Activated CD4-positive, alpha-beta T cell treated with anti-CD3 and anti-CD28 coated beads, Interleukin-2, amount 50 U/mL, for 1 hour (primary cell): ENCODE measurements around the gene GPC6.

Source experiments
- DNase-seq: peaks from one replicate; pipeline ENCODE4 v3.0.0-alpha.2; 2020

GPC6 gene

DNA sequence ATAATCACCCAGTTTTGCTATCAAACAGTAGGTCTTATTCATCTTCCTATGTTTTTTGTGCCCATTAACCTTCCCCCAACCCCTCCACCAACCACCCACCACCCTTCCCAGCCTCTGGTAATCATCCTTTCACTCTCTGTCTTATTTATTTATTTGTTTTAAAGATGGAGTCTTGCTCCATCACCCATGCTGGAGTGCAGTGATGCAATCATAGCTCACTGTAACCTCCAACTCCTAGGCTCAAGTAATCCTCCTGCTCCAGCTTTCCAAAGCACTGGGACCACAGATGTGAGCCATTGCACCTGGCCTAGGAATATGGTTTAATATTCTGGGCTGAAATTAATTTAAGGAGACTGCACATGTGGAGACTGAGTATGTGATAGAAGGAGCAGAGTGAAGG is 527.0 kb downstream of the GPC6 start:
- DNase-seq, result no peak

DNA sequence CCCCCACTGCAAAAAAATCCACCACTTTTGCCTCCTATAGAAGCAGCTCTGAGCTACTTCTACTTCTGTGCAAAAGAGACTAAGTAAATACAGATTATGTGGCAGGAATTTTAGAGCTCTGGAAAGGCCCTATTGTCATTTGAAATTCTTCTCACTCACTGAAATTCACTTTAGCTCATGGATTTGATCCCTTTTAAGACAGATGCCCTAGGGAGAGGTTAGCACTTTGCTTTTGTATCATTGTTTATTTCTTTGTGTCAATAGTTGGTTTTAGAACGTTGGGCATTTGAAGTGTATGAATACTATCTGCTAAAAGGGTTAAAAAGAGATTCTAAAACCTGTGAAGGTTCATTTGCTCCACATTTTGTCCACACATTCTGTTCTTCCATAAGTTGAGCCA is 528.7 kb downstream of the GPC6 start:
- DNase-seq, result no peak

DNA sequence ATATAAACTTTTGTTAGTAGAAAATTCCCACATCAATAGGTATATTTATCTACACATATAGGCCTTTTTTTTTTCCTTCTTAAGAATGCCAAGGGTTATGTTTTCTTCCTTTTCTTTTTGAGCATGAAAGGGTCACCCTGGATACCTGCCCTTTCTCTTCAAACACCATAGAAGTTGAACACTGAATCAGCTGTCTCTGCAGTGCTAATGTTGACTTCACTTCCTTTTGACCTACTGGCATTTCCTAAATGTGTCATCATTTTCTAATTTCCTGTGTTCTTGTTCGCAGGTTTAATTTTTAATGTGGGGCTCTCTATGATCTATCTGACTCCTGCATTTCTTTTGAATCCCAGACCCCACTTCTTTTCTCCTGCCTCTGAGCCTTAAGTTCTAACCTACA is 532.0 kb downstream of the GPC6 start:
- DNase-seq, result no peak

DNA sequence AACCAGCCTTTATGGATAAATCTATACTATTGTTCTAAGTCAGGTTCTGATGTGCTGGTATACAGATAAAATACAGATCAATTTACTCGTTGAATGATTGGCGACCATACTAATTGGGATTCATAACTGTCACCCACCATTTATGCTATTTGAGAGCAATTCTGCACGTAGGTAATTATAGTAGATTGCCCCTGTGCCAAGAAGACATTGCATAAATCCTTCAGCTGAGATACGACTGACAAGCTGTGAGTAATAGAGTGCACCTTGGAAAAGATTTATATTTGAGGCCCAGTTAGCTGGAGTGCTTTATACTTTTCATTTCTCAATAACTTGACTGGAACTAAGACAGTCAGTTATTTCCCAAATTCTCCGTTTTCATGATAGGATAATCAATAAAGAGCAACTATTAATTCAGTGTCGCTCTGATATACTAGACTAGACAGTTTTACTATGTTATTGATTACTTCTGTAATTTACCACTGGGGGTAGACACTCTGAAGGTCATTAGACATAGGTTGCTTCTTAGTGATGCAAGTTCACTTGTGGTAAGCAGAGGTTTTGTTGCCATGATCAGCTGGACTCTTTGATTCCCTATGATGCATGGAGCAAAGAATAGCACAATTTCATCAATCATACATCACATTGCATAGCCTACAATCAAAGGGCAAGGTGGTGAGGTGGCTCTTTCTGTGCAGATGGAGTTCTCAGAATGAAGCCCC is 536.3 kb downstream of the GPC6 start:
- DNase-seq, result no peak

GRCh38 chr13:93765062-93765461 is 538.5 kb downstream of the GPC6 start:
- DNase-seq, result no peak

DNA sequence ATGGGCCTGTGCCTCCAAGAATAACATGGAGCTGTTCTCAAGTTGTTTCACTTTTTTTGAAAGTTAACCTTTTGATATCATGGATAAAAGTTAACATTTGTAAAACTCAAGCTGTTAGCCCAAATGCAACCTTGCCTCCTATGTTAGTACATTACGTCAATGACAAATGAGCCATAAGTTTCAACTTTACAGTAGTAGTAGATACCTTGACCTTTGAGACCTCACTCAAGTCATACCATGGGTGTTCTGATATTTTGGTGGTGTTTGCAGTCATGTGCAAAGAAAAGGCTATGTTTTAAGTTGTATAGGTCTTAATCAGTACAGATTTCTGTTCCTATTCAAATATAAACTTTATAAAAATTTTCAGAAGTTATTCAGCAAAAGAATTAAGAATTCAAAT is 539.2 kb downstream of the GPC6 start:
- no peak for DNase-seq

DNA sequence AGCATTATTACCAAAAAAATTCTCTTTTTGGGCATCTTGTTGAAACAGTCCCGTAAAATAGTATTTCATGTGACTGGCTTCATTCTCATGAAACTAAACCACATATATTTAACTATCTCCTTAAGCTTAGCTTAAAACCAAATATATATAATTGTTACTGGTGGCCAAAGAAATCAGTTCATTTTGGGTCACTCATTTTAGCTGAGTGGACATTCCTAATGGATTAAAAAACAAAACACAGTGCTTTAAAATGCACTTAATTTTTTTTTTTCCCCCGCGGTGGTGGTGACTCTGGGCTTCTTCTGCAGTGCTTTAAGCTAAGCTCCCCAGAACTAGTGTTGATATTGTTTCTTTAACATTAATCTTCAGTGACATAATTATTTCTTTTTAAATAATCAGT is 540.1 kb downstream of the GPC6 start:
- no peak for DNase-seq

DNA sequence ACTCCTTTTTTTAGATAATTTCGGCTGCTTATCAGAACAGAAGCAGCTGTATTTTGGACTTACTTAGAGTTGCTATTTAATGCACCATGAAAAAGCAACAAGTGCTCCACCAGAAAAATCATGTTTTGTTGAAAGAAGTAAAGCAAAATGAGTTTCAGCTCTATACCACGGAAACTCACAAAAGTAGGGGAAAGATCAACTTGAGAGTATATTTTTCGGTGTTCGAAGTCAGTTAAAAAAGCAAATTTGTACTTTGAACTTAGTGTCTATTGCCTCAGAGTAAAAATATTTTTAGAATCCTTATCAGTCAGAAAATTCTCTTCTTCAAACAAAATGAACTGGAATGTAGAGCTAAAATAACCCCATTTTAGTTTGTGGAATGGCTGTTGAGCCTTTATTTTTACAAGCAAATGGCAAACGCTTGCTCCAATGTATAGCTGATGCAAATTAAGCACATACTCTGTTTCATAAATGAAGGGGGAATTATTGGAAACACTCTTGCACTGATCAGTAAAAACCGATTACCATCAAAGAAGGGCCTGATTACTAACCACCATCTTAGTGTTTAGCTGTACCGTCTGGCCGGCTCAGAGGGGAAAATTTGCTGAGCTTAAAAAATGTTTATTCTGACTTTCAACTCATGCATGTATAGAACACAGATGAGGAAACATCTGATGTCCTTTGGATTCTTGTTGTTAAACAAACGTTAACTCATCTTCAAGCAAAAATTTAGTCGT is 540.7 kb downstream of the GPC6 start:
- no peak for DNase-seq

GRCh38 chr13:93767917-93768409 is 541.4 kb downstream of the GPC6 start:
- DNase-seq, result no peak

DNA sequence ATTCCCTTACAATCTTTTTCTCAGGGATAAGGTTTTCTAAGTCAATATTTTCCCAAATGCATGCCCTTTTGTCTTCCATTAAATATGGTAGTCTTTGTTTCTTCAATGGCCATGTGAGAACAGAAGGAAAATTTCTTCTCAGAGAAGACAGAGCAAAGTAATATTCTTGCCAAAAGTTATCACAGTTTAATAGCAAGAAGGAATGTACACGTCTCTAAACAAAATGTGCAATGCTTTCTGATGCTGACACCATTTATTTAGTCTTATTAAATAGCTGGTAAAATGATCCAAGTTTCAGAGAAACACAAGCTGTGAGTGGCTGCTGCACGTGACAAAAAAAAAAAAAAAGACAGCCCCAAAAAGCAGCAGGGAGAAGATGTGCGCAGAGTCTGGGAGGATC is 542.5 kb downstream of the GPC6 start:
- DNase-seq, result no peak

GRCh38 chr13:93769607-93770006 is 543.0 kb downstream of the GPC6 start:
- DNase-seq, result no peak

- DNase-seq, result no peak
Measured at GRCh38 chr13:93771227-93771626, 544.6 kb downstream of the GPC6 start.

DNA sequence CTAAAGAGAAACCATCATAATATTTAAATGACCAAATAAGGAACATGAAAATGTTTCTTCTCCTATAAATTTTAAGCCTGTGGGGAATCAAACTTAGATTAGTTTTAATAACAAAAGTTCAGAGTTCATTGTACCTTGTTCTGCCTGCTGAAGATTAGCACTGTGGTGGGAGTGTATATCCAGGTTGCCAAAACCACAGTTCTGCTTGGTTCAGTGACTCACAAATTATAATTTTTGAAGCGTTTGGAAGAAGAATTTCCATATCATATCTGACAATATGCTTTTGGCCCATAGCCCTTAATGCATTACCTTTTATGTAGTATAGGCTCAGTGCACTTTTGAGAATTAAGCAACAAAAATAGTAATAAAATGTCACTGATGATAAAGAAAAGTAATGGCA is 545.2 kb downstream of the GPC6 start:
- DNase-seq, result no peak

DNA sequence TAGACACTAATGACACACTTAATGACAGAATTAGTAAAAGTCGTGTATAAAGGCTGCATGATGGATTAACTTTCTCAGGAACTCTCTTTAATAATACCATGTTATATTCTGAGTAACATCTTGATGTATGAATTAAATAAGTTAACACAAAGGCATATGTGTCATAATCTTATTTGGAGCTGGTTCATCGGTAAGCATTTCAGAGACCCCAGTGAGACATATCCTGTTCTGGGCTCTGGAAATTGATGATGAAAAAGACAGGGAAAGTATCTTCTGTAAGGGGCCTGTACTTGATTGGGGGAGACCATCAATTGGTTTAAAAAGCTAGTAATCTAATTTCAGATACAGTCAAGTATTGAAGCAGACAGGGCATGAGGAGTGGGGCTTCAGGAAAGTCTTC is 547.9 kb downstream of the GPC6 start:
- DNase-seq, result no peak

DNA sequence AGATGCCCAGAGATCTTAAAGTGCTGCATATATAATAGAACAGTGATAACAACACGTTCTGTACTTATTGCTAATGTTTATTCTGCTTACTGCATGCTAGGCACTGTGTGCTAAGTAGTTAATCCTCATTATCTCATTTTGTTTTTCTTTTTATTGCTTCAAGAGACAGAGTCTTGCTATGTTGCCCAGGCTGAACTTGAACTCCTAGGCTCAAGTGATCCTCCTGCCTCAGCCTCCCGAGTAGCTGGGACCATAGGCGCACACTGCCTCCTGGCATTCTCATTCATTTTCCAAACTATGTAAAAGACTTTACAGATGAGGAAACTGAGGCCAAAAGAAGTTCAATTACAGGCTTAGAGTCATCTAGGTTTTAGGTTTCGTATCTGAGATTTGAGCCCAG is 548.4 kb downstream of the GPC6 start:
- no peak for DNase-seq

DNA sequence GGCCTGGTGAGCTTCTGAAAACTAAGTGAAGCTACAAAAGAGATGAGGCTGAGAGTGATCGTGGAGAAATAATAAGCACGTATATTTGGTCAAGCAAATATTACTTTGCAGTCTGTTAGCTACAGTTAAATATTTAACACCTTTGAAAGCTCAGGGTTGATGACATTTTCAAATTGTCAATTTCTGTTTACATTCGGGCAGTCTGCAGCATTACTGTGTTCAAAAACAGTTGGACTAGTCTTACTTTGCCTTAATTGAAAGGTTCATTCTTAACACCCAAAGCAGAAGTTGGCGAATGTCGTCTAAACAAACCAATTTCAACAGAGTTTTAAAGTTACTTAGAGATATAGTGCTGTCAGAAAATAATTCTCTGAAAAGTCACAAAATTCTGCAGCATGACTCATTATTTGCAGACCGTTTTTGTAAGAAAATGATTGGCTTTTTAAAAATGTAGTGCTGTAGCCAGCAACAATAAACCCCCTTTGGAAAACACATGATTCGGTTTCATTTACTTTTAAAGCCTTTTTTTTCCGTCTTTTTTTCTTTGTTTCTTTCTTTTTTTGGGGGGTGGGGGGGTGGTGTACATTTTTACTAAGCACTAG is 549.0 kb downstream of the GPC6 start:
- DNase-seq, result no peak

GRCh38 chr13:93776936-93777335 is 550.3 kb downstream of the GPC6 start:
- DNase-seq, result no peak

- no peak for DNase-seq
Measured at GRCh38 chr13:93777504-93777903, 550.9 kb downstream of the GPC6 start.

DNA sequence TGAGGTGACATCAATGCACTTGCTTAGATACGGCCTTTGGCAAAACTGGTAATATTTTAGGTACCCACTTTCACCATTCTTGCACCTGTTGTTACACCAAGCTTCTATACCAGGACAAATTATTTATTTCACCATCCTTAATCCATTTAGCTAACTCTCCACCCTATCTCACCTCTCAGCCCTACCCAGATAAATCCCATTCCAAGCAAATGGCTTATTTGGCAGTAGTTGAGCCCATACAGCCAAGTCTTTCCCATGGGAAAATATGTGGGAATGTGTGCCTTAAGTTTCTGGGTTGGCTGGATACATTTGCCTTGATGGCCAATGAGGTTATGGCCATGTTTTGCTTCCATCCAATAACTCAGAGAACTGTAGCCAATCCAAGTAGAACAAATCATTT is 551.9 kb downstream of the GPC6 start:
- DNase-seq, result no peak

DNA sequence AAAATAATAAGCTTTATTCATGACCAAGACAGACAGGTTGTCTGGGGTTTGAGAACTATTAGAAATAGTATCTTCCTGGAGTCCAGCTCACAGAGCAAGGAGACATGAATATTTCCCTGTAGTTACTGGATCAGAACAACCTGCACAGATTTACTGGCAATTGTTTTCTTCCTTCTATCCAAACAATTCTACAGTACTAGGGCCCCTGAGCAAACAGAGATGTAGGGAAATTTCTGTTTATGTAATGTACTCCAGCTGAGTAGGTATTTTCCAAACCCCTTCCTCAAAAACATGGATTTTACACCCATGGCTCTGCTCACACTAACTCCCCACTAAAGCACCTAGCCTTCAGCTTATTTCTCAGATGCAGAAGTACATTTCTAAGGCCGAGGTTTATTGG is 557.6 kb downstream of the GPC6 start:
- DNase-seq, result no peak

GRCh38 chr13:93786846-93787489 is 560.4 kb downstream of the GPC6 start:
- no peak for DNase-seq

GRCh38 chr13:93788456-93788855 is 561.8 kb downstream of the GPC6 start:
- DNase-seq, result no peak

DNA sequence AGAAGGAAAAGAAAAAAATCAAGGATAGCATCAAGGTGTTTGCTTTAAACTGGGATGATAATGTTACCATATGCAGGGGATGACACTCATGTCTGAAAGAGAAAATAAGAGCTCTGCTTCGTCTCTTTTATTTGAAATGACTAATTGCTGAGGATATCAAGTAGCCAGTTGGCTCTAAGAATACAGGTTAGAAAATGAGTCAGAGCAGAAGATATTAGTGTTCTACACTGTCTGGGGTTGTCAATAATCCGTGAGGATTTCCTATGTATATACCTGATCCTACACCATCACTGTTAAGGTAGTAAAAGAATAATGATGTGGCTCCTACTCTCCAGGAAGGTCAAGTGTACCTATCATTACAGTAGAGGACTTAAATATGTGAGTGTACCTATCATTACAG is 562.5 kb downstream of the GPC6 start:
- no peak for DNase-seq
